Measurements from ENCODE around the gene MRPL34. TPM values are rescaled to one million over a fixed set of nuclear protein-coding genes. Genes with fewer than 3 reads are reported as not detected.

The MRPL34 gene
- total and polyA plus RNA-seq, 9 of the 15 experiments (the other 6 are each of a cell fraction or from before 2014, with no cell fraction given): 11.5 to 256 (median 72.5) TPM

DNA sequence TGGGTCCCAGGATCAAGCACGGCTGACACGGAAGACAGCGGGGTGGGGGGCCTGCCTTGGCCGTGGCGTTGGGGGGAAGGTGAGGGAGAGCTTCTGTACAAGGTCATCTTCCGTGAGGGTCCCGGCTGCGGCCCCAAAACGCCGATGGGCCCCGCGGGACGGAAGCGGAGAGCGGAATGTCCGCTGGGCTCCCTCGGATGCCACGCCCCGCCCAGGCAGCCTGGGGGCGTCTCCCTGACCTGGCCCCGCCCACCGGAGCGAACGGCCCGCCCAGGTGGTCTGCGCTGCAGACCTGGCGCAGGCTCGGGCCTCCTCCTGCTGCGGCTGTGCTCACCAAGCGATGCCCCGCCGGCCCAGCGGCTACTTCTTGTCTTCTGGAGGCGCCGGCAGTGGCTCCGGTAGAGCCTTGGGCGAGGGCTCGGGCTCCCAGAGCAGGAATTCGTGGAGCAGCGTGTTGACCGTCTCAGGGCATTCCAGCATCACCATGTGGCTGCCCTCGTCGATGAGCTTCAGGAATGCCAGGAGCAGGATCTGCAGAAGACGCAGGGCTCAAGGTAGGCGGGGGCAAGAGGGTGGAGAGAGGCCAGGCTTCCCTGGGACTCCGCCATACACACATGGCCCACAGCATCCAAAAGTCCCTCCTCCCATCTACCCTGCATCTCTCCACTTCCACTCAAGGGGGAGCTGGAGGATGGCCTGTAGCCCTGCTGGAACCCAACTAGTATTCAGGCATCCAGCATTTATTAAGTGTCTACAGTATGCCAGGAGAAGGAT is 13.2 kb upstream of the MRPL34 start (continued):
- TF ChIP-seq, protein P1, sequence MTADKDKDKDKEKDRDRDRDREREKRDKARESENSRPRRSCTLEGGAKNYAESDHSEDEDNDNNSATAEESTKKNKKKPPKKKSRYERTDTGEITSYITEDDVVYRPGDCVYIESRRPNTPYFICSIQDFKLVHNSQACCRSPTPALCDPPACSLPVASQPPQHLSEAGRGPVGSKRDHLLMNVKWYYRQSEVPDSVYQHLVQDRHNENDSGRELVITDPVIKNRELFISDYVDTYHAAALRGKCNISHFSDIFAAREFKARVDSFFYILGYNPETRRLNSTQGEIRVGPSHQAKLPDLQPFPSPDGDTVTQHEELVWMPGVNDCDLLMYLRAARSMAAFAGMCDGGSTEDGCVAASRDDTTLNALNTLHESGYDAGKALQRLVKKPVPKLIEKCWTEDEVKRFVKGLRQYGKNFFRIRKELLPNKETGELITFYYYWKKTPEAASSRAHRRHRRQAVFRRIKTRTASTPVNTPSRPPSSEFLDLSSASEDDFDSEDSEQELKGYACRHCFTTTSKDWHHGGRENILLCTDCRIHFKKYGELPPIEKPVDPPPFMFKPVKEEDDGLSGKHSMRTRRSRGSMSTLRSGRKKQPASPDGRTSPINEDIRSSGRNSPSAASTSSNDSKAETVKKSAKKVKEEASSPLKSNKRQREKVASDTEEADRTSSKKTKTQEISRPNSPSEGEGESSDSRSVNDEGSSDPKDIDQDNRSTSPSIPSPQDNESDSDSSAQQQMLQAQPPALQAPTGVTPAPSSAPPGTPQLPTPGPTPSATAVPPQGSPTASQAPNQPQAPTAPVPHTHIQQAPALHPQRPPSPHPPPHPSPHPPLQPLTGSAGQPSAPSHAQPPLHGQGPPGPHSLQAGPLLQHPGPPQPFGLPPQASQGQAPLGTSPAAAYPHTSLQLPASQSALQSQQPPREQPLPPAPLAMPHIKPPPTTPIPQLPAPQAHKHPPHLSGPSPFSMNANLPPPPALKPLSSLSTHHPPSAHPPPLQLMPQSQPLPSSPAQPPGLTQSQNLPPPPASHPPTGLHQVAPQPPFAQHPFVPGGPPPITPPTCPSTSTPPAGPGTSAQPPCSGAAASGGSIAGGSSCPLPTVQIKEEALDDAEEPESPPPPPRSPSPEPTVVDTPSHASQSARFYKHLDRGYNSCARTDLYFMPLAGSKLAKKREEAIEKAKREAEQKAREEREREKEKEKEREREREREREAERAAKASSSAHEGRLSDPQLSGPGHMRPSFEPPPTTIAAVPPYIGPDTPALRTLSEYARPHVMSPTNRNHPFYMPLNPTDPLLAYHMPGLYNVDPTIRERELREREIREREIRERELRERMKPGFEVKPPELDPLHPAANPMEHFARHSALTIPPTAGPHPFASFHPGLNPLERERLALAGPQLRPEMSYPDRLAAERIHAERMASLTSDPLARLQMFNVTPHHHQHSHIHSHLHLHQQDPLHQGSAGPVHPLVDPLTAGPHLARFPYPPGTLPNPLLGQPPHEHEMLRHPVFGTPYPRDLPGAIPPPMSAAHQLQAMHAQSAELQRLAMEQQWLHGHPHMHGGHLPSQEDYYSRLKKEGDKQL (CRISPR knock-in tag; IDR thresholded peaks at IDR 0.05; ENCODE audit: borderline replicate concordance): no peak
- TF ChIP-seq ZNF3 (CRISPR knock-in tag; IDR thresholded peaks at IDR 0.05): no peak
- TF ChIP-seq, protein P2, sequence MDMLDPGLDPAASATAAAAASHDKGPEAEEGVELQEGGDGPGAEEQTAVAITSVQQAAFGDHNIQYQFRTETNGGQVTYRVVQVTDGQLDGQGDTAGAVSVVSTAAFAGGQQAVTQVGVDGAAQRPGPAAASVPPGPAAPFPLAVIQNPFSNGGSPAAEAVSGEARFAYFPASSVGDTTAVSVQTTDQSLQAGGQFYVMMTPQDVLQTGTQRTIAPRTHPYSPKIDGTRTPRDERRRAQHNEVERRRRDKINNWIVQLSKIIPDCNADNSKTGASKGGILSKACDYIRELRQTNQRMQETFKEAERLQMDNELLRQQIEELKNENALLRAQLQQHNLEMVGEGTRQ (CRISPR knock-in tag; IDR thresholded peaks at IDR 0.05): no peak
- TF ChIP-seq TCFL5 (CRISPR knock-in tag; conservative IDR thresholded peaks at IDR 0.05): no peak
- TF ChIP-seq ZNF561 (CRISPR knock-in tag; conservative IDR thresholded peaks at IDR 0.05): no peak
- no peak for TF ChIP-seq NUFIP1 (IDR thresholded peaks at IDR 0.05; ENCODE audit: partially characterized antibody)
- TF ChIP-seq ZNF436 (CRISPR knock-in tag; IDR thresholded peaks at IDR 0.05): no peak
- no peak for TF ChIP-seq PRPF4 (IDR thresholded peaks at IDR 0.05; ENCODE audit: insufficient read depth, low read depth, low read length, poor library complexity, severe bottlenecking)
- TF ChIP-seq ELF2 (CRISPR knock-in tag; IDR thresholded peaks at IDR 0.05): no peak
- TF ChIP-seq, protein P3, sequence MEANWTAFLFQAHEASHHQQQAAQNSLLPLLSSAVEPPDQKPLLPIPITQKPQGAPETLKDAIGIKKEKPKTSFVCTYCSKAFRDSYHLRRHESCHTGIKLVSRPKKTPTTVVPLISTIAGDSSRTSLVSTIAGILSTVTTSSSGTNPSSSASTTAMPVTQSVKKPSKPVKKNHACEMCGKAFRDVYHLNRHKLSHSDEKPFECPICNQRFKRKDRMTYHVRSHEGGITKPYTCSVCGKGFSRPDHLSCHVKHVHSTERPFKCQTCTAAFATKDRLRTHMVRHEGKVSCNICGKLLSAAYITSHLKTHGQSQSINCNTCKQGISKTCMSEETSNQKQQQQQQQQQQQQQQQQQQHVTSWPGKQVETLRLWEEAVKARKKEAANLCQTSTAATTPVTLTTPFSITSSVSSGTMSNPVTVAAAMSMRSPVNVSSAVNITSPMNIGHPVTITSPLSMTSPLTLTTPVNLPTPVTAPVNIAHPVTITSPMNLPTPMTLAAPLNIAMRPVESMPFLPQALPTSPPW (CRISPR knock-in tag; IDR thresholded peaks at IDR 0.05): peak; percentile 17; the same call in 1 of the 2 replicates
- TF ChIP-seq, protein P4, sequence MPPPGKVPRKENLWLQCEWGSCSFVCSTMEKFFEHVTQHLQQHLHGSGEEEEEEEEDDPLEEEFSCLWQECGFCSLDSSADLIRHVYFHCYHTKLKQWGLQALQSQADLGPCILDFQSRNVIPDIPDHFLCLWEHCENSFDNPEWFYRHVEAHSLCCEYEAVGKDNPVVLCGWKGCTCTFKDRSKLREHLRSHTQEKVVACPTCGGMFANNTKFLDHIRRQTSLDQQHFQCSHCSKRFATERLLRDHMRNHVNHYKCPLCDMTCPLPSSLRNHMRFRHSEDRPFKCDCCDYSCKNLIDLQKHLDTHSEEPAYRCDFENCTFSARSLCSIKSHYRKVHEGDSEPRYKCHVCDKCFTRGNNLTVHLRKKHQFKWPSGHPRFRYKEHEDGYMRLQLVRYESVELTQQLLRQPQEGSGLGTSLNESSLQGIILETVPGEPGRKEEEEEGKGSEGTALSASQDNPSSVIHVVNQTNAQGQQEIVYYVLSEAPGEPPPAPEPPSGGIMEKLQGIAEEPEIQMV (tag; conservative IDR thresholded peaks at IDR 0.05; ENCODE audit: low read depth): no peak
- TF ChIP-seq RAD21 (CRISPR knock-in tag; conservative IDR thresholded peaks at IDR 0.05 in 1 of 2, IDR thresholded peaks at IDR 0.05 in 1 of 2): peak; percentile 64 to 87
- no peak for TF ChIP-seq KAT7 (CRISPR knock-in tag; IDR thresholded peaks at IDR 0.05; ENCODE audit: borderline replicate concordance)
- TF ChIP-seq ADNP (tag; IDR thresholded peaks at IDR 0.05): no peak
- TF ChIP-seq, protein P5, sequence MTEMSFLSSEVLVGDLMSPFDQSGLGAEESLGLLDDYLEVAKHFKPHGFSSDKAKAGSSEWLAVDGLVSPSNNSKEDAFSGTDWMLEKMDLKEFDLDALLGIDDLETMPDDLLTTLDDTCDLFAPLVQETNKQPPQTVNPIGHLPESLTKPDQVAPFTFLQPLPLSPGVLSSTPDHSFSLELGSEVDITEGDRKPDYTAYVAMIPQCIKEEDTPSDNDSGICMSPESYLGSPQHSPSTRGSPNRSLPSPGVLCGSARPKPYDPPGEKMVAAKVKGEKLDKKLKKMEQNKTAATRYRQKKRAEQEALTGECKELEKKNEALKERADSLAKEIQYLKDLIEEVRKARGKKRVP (CRISPR knock-in tag; IDR thresholded peaks at IDR 0.05): no peak
- TF ChIP-seq ZNF224 (CRISPR knock-in tag; IDR thresholded peaks at IDR 0.05): no peak

Data from K562 (cell line).